Measurements from ENCODE around the gene CALCR.

DNA sequence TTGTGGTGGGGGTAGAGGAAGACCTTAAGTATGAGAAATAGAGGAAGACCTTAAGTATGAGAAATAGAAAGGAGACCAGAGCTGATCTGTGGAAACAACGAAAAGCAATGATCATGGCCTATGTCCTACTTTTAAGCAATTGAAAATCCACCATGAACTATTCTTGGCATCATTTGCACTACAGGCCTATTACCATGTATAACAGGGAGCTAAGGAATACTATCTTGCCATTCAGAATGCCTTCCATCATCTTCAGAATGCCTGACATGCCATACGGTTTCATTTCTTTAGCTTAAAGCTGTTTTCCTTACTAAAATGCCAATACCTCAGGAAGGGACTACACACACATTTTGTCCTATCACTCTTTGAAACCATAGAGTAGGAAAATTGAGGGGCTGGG is 127.0 kb downstream of the CALCR start:
- no peak for TF ChIP-seq CTCF (conservative IDR thresholded peaks at IDR 0.05; ENCODE audit: low read length)
- no peak for TF ChIP-seq EZH2phosphoT487 (IDR thresholded peaks at IDR 0.05; ENCODE audit: borderline replicate concordance, low read depth, low read length)
